ENCODE results near the gene DDAH2.

- TF ChIP-seq EZH2 (IDR thresholded peaks at IDR 0.05; ENCODE audit: insufficient read depth, poor library complexity, severe bottlenecking): no peak
- TF ChIP-seq EZH2phosphoT487 (IDR thresholded peaks at IDR 0.05; ENCODE audit: insufficient read depth, low read depth): no peak
Observed at GRCh38 chr6:31692353-31692752, 36.7 kb downstream of the DDAH2 start.
